ENCODE measurements around the gene MMS19. TPM values are rescaled to one million over a fixed set of nuclear protein-coding genes. Genes with fewer than 3 reads are reported as not detected.

MMS19 gene
- total RNA-seq, 1 donor from 2014 or later = 93.2 TPM

DNA sequence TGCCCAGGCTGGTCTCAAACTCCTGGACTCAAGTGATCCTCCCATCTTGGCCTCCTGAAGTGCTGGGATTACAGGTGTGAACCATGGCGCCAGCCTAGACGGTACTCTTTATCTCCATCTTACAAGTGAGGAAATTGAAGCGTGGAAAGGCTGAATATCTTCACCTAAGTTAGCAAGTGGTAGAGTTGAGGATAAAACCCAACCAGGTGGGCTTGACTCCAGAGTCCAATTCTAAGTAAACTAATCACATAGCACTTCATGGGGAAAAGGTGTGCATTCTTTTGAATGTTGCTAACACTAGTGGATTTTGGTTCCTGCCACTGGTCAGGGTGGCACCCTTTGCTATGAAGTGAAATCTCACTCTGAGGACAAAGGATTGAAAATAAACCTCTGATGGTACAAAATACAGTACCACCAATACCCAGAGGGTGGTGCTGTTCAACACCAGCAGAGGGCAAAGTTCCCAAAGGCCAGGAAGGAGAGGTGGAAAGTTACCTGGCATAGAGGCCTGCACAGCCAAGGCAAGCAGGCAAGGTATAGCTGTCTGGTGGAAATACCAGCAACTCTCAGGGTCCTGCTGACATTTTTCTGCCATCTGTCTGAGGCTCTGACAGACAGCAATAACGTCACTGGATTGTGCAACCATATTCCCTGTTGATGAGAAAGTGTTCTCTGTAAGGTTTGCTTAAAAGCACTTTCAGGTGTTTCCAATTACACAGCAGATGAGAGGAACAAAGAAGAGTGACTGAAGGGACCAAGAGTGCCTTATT, 34.7 kb downstream of the MMS19 start:
- Mint-ChIP-seq H3K4me1 (ENCODE audit: low read depth) (no peaks in the 10 kb centered on the region), H3K27me3 (ENCODE audit: insufficient read depth) (no peaks in the 10 kb centered on the region), H3K4me3 (no peak overlapping the region), H3K27ac (no peak overlapping the region), H3K9me3 (no peaks in the 10 kb centered on the region), H3K36me3 (ENCODE audit: low read depth) (peaks cover 45% of the 10 kb centered on the region)
- intact Hi-C loops (cut with micrococcal nuclease) = loop anchor here (1.0 to 5.0 kb wide), 3 partner anchors 17 to 90 kb away; partner anchors contain the start of genes EXOSC1 and ZDHHC16
- peak; percentile 18 for DNase-seq (ENCODE audit: low spot score)

DNA sequence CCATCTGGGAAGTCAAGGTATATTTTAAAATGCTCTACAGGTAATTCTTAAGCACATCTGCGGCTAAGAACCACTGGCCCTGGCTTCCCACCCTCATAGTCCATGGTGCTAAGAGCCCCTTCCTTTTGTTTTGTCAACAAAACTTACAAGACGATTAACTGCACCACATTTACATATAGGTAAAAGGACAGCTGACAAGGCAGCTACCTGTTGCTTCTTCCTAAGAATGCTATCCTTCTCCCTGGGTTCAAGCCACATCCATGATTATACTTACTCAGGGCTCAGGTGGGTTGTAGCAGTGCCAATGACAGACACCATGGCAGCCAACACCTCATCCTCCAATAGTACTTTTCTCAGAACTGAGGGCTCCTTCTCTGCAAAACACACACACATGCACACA, 35.9 kb downstream of the MMS19 start:
- Mint-ChIP-seq H3K4me3 (no peak overlapping the region), H3K27me3 (ENCODE audit: insufficient read depth) (no peaks in the 10 kb centered on the region), H3K36me3 (ENCODE audit: low read depth) (peaks cover 51% of the 10 kb centered on the region), H3K27ac (no peak overlapping the region), H3K4me1 (ENCODE audit: low read depth) (no peaks in the 10 kb centered on the region), H3K9me3 (no peaks in the 10 kb centered on the region)
- intact Hi-C loops (cut with micrococcal nuclease) = loop anchor here (5.0 kb wide), 1 partner anchor 55 kb away; no protein-coding TSS in a partner anchor
- DNase-seq (ENCODE audit: low spot score) = no peak

DNA sequence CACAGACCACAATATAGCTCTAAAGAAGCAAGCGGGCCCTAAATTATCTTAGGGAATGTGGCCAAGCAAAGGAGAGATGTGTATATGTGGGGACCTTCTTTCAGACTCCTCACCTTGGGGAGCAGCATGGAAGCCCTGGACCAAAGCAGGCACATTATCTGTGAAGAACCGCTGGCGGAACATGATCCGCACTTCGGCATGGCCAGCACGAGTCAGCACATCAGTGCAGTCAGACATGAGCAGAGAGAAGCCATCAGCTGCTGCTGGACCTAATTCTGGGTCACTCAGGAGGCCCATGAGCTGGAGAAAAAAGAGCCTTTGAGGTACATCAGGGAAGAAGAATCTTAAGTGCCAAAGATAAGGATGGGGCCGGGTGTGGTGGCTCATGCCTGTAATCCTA, 38.3 kb downstream of the MMS19 start:
- intact Hi-C loops (cut with micrococcal nuclease) = loop anchor here (5.0 kb wide), 1 partner anchor 53 kb away; no protein-coding TSS in a partner anchor

DNA sequence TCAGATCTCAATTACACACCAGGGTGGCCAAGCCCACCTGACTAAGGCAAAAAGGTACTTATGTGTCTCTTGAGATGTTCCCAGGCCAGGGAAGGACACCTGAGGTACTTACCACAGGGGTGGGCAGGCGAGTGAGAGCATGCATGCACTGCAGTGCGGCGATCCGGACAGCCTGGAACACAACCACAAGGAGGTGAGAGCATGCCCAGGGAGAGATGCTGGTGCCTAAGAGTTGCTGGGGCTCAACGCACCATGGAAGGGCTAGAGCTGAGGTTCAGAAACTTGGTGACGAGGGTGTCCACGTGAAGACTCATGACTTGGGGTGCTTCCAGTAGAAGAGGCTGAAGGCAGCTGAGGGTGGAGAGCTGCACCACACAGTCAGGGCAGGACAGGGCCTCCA, 39.1 kb downstream of the MMS19 start:
- intact Hi-C loops (cut with micrococcal nuclease) = no loop called here
- no peaks in the 10 kb centered on the region for H3K9me3 Mint-ChIP-seq
- H3K36me3 Mint-ChIP-seq (ENCODE audit: low read depth) = peaks cover 54% of the 10 kb centered on the region
- no peak for DNase-seq (ENCODE audit: low spot score)
- H3K27ac Mint-ChIP-seq = no peak overlapping the region
- no peaks in the 10 kb centered on the region for H3K27me3 Mint-ChIP-seq (ENCODE audit: insufficient read depth)
- H3K4me3 Mint-ChIP-seq = no peak overlapping the region
- H3K4me1 Mint-ChIP-seq (ENCODE audit: low read depth) = peaks cover 8% of the 10 kb centered on the region

More for the DNA sequence above, 38.3 kb downstream of the MMS19 start:
- no peak overlapping the region for H3K4me3 Mint-ChIP-seq
- DNase-seq (ENCODE audit: low spot score) = no peak
- no peaks in the 10 kb centered on the region for H3K4me1 Mint-ChIP-seq (ENCODE audit: low read depth)
- H3K9me3 Mint-ChIP-seq = no peaks in the 10 kb centered on the region
- H3K36me3 Mint-ChIP-seq (ENCODE audit: low read depth) = peaks cover 55% of the 10 kb centered on the region
- H3K27ac Mint-ChIP-seq = peak overlapping the region; percentile 35
- H3K27me3 Mint-ChIP-seq (ENCODE audit: insufficient read depth) = no peaks in the 10 kb centered on the region

DNA sequence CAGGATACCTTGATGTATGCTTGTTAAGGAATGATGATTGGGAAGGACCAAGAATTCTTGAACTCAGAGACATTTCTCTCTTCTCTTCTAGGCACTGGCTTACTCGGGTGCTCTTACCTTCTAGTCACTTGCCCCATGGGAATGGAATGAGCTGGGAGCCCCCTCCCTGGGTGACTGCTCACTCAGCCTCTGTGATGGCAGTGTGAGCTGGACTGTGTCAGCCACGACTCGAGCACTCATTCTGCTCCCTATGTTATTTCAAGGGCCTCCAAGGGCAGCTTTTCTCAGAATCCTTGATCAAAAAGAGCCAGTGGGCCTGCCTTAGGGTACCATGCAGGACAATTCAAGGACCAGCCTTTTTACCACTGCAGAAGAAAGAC, 41.5 kb downstream of the MMS19 start:
- Mint-ChIP-seq H3K36me3 (ENCODE audit: low read depth) (peaks cover 49% of the 10 kb centered on the region), H3K4me1 (ENCODE audit: low read depth) (peaks cover 17% of the 10 kb centered on the region), H3K27me3 (ENCODE audit: insufficient read depth) (no peaks in the 10 kb centered on the region), H3K9me3 (no peaks in the 10 kb centered on the region), H3K4me3 (no peak overlapping the region), H3K27ac (no peak overlapping the region)
- intact Hi-C loops (cut with micrococcal nuclease) = no loop called here
- DNase-seq (ENCODE audit: low spot score) = no peak

DNA sequence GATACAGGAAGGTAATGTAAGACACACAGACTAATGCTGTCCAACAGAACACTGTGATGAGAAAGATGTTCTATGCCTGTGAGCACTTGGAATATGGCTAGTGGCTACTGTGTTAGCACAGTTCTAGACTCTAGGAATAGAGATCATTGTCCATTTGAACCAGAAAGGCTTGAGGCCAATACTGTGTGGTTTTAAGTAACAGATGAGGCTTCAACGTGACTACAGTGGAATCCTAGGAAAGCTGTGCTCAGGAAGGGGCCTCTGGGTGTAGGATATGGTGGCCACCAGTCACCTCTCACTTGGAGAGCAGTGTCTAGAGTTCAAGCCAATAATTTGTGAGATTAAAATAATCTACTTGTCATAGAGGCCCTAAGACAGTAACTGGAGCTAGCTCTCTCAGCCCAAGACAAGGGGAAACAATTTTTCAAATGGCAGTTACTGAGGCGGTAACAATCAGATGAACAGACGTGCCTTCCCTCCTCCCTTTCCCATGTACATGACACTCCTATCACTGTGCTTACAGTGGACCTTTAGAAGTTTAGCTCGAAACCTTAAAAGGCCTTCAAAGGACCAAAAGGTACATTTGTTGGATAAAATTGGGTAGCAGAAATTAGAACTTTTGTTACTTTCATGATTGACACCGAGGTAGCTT, 42.1 kb downstream of the MMS19 start:
- intact Hi-C loops (cut with micrococcal nuclease) = no loop called here
- H3K27me3 Mint-ChIP-seq (ENCODE audit: insufficient read depth) = no peaks in the 10 kb centered on the region
- peaks cover 49% of the 10 kb centered on the region for H3K36me3 Mint-ChIP-seq (ENCODE audit: low read depth)

DNA sequence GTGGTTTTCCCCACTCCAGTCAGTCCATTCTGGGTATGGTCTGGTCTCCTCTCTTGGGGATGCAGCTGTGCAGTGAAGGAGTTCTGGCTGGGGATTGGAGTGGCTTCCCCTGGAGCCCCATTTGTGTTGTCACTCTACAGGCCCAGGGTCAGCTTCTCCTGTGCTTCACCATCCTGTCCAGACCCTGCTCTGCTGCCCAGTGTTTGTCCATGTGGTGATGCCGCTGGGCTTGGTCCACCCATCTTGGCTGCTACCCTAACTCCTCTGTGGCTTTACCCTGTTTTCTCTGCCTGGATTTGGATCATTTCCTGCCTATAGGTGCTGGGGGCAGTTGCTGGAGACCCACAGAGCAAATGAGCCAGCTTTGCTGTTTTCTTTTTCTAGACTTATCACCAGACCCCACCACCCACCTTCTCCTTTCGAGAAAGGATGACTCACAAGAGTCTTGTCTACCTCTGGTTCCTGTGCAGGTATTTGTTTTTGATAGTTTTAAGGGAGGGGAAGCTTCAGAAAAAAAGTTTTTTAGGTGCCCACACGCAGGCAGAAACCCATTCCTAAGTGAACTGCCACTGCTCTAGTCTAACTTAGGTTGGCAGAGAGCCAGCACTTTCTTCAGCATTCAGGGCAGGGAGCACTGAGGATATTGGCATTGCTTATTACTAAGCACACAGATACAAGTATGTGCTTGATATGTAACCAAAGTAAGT, 43.7 kb downstream of the MMS19 start:
- intact Hi-C loops (cut with micrococcal nuclease) = no loop called here
- Mint-ChIP-seq H3K9me3 (no peaks in the 10 kb centered on the region), H3K4me3 (no peak overlapping the region), H3K27me3 (ENCODE audit: insufficient read depth) (no peaks in the 10 kb centered on the region), H3K27ac (peak overlapping the region; percentile 71), H3K36me3 (ENCODE audit: low read depth) (peaks cover 42% of the 10 kb centered on the region), H3K4me1 (ENCODE audit: low read depth) (peaks cover 26% of the 10 kb centered on the region)
- no peak for DNase-seq (ENCODE audit: low spot score)

More for the DNA sequence above, 42.1 kb downstream of the MMS19 start:
- Mint-ChIP-seq H3K9me3 (no peaks in the 10 kb centered on the region), H3K4me1 (ENCODE audit: low read depth) (peaks cover 17% of the 10 kb centered on the region), H3K4me3 (no peak overlapping the region), H3K27ac (no peak overlapping the region)
- no peak for DNase-seq (ENCODE audit: low spot score)

DNA sequence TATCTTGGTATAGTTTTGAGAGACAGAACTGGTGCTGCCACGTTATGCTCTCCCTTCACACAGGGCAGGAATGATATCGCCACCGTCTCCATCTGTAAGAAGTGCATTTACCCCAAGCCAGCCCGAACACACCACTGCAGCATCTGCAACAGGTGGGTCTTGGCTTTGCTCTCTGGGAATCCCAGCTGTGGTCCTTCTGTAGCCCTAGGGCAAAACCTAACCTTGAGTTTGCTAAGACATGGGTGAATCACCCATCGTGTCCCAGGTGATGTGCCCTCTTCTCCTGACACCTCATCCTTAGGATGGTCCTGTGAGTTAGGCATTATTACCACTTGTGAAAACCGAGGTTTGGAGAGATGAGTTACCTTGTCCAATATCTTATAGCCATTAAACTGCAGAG, 45.9 kb downstream of the MMS19 start:
- Mint-ChIP-seq H3K27me3 (ENCODE audit: insufficient read depth) (no peaks in the 10 kb centered on the region), H3K4me1 (ENCODE audit: low read depth) (peaks cover 39% of the 10 kb centered on the region), H3K27ac (peak overlapping the region; percentile 58), H3K36me3 (ENCODE audit: low read depth) (peaks cover 33% of the 10 kb centered on the region), H3K9me3 (no peaks in the 10 kb centered on the region), H3K4me3 (no peak overlapping the region)
- intact Hi-C loops (cut with micrococcal nuclease) = no loop called here
- DNase-seq (ENCODE audit: low spot score) = no peak

DNA sequence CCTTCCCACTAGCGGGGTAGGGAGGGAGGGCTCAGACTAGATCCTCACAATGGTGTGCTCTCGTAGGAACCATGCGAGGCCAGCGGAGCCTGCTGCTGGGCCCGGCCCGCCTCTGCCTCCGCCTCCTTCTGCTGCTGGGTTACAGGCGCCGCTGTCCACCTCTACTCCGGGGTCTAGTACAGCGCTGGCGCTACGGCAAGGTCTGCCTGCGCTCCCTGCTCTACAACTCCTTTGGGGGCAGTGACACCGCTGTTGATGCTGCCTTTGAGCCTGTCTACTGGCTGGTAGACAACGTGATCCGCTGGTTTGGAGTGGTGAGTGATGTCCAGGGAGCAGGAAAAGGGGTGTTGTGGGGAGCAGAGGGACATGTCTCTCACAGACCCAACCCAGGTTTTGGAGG, 46.6 kb downstream of the MMS19 start:
- H3K36me3 Mint-ChIP-seq (ENCODE audit: low read depth) = peaks cover 27% of the 10 kb centered on the region
- intact Hi-C loops (cut with micrococcal nuclease) = no loop called here
- no peak overlapping the region for H3K27ac Mint-ChIP-seq
- no peaks in the 10 kb centered on the region for H3K9me3 Mint-ChIP-seq
- H3K4me1 Mint-ChIP-seq (ENCODE audit: low read depth) = peaks cover 46% of the 10 kb centered on the region
- DNase-seq (ENCODE audit: low spot score) = no peak
- H3K27me3 Mint-ChIP-seq (ENCODE audit: insufficient read depth) = no peaks in the 10 kb centered on the region
- no peak overlapping the region for H3K4me3 Mint-ChIP-seq

DNA sequence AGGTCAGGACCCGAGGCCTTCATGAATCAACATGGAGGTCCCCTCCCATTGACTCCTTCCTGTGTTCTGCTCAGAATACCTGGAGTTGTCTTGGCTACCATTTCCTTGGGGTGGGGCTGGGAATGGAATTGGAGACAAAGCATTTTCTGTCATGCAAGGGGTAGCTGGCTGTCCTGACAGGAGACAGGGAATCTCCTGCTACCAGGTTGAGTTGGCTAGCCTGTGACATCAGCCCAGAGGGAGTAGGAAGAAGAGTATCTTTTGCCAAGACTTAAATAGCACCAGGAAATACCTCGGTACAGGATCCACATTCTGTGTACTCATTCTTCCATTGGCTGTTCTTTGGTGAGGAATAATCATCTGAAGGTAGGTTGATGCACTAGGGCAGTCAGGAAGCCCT, 47.4 kb downstream of the MMS19 start:
- no peak for DNase-seq (ENCODE audit: low spot score)
- H3K36me3 Mint-ChIP-seq (ENCODE audit: low read depth) = peaks cover 21% of the 10 kb centered on the region
- peaks cover 49% of the 10 kb centered on the region for H3K4me1 Mint-ChIP-seq (ENCODE audit: low read depth)
- H3K4me3 Mint-ChIP-seq = no peak overlapping the region
- H3K9me3 Mint-ChIP-seq = no peaks in the 10 kb centered on the region
- H3K27me3 Mint-ChIP-seq (ENCODE audit: insufficient read depth) = no peaks in the 10 kb centered on the region
- intact Hi-C loops (cut with micrococcal nuclease) = no loop called here
- peak overlapping the region; percentile 35 for H3K27ac Mint-ChIP-seq

DNA sequence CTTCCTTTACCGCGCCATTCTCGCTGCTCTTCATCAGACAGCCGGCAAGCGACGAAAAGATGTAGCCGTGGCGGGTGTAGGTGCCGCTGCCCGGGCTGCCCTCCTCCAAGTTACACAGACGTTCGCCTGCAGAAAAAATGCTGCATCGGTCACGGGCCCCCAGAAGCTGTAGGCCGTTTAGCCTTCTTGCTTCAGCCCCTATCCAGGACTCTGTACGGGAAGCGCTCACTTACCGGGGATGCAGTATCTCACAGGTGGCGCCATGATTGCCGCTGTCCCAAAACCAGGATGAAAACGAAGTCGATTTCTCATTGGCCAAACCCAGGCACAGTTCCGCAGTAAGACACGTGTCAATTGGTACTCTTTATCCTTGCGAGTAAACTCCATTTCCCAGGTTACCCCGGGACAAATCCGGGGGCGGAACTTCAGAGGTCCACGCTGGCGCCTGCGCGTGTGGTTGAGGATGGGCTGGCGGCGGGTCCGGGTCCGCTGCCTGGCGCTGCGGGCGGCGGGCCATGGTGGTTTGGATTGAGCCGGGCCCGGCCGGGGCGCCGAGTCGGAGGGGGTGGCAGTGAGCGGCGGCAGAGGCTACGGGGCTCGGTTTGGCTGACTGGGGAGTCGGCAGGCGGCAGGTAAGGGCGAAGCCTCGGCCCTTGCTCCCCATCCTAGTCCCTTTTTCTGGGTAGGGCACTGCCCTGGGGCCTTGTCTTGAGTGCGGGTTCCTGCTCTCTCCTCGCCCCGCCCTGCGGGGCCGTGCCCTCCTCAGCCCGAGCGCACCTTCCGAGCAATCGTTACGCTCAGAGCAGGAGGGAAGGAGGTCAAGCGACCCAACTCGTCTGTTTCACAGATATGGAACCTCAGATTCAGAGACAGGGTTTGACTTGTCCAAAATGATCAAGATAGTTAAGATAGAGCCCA, 52.2 kb downstream of the MMS19 start, which contains the start of the genes EXOSC1 and ZDHHC16:
Gene EXOSC1 (minus strand): TSS at position 285 of the 918 bp plus-strand sequence. CDS start 21 bp downstream, at position 264.
Gene ZDHHC16 (plus strand): TSS at position 454 of the 918 bp plus-strand sequence. CDS start 5,501 bp downstream, outside the sequence.
- Mint-ChIP-seq H3K4me3 (peak within 1 kb of the TSS; percentile 93), H3K4me1 (ENCODE audit: low read depth) (peaks cover 47% of the 10 kb centered on the region), H3K27ac (peak within 1 kb of the TSS; percentile 92), H3K36me3 (ENCODE audit: low read depth) (peaks cover 22% of the 10 kb centered on the region), H3K27me3 (ENCODE audit: insufficient read depth) (no peaks in the 10 kb centered on the region), H3K9me3 (no peaks in the 10 kb centered on the region)
- DNase-seq (ENCODE audit: low spot score) = peak; percentile 92
- intact Hi-C loops (cut with micrococcal nuclease) = loop anchor here (1.0 to 2.0 kb wide), 9 partner anchors 17 to 195 kb away; partner anchors contain the start of genes ARHGAP19, MMS19, MORN4 and PI4K2A

DNA sequence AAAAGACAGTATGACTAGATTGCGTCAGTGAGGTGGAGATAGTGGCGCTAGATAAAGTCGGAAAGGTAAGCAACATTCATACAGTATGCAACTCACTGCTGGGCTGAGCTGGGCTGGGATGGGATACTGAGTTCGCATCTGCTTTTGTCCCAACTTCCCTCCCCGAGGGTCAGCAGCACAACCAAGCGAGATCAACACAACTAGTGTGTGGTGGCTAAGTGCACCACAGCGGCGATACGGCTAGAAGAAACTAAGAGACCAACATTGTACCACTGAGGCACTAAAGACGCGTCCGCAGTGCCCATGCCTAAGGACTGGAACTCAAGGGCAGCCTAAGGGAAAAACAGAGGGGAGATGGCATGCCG, 52.9 kb downstream of the MMS19 start:
- Mint-ChIP-seq H3K27ac (peak overlapping the region; percentile 92), H3K9me3 (no peaks in the 10 kb centered on the region), H3K4me3 (peak overlapping the region; percentile 93), H3K27me3 (ENCODE audit: insufficient read depth) (no peaks in the 10 kb centered on the region), H3K4me1 (ENCODE audit: low read depth) (peaks cover 40% of the 10 kb centered on the region), H3K36me3 (ENCODE audit: low read depth) (peaks cover 20% of the 10 kb centered on the region)
- no peak for DNase-seq (ENCODE audit: low spot score)
- intact Hi-C loops (cut with micrococcal nuclease) = loop anchor here (1.0 to 2.0 kb wide), 3 partner anchors 32 to 187 kb away; partner anchors contain the start of gene MORN4

All from activated T-helper 1 cell treated with anti-CD3 and anti-CD28 coated beads, Interleukin-12 subunit alpha, Interleukin-12 subunit beta, Interleukin-2, Interleukin-4 antibody, amounts not matched to agents 30 ng/mL and 10 ng/mL and 1 ng/mL, durations not matched to agents 14 hours and 24 hours and 36 hours (primary cell).